WTC11 (cell line): Measurements from ENCODE around the gene SPATS2. TPM values are rescaled to one million over a fixed set of nuclear protein-coding genes. Genes with fewer than 3 reads are reported as not detected.
A peak's percentile ranks its signal among the peaks of the same experiment; 100 is the strongest.

ENCODE experiments used
- ATAC-seq: fragments of 200-7000 bp; cut with Tn5 transposase; 2 replicates; pipeline ENCODE4 v1.10.0; 2021; ENCODE audit warnings: mild to moderate bottlenecking, moderate library complexity
- CTCF ChIA-PET: fragments of 300-600 bp; sonication (Branson Sonifier 250); formaldehyde crosslinking; loops from one replicate; lab custom pipeline; 2021; ENCODE audit warnings: antibody characterized with exemption; lab: Charles Lee
- POLR2A ChIA-PET: fragments of 350-600 bp; sonication (Branson Sonifier 250); formaldehyde crosslinking; loops from one replicate; lab custom pipeline; 2021; ENCODE audit warnings: antibody characterized with exemption; lab: Charles Lee
- DNase-seq: peaks from one replicate; pipeline ENCODE4 v3.0.0; 2021; ENCODE audit warnings: low spot score
- H3K27ac Mint-ChIP-seq: 2 replicates; pipeline ENCODE4 v1.8.0; 2021; ENCODE audit warnings: mixed read lengths
- H3K27me3 Mint-ChIP-seq: 2 replicates; pipeline ENCODE4 v1.8.0; 2021; ENCODE audit warnings: low read depth, mild to moderate bottlenecking, moderate library complexity, mixed read lengths
- H3K36me3 Mint-ChIP-seq: 2 replicates; pipeline ENCODE4 v1.8.0; 2021; ENCODE audit warnings: mixed read lengths
- H3K4me1 Mint-ChIP-seq: 2 replicates; pipeline ENCODE4 v1.8.0; 2022; ENCODE audit warnings: mixed read lengths
- H3K4me3 Mint-ChIP-seq: 2 replicates; pipeline ENCODE4 v1.8.0; 2021; ENCODE audit warnings: mild to moderate bottlenecking, moderate library complexity, mixed read lengths
- H3K9me3 Mint-ChIP-seq: 2 replicates; pipeline ENCODE4 v1.8.0; 2021; ENCODE audit warnings: mixed read lengths
- CBFB ChIP-seq: sonication (generic); formaldehyde crosslinking; IDR thresholded peaks from 2 replicates; pipeline ENCODE4 v1.8.1; 2022; ENCODE audit warnings: mild to moderate bottlenecking, low read depth, missing genetic modification reagents
- CREB1 ChIP-seq: sonication (generic); formaldehyde crosslinking; IDR thresholded peaks from 2 replicates; pipeline ENCODE4 v1.8.0; 2023; ENCODE audit warnings: mild to moderate bottlenecking, missing genetic modification reagents
- FOXP1 ChIP-seq: sonication (generic); formaldehyde crosslinking; IDR thresholded peaks from 2 replicates; pipeline ENCODE4 v1.8.0; 2022; ENCODE audit warnings: missing genetic modification reagents, mild to moderate bottlenecking, moderate library complexity, borderline replicate concordance
- GTF2I ChIP-seq: fragments of 250-450 bp; sonication (Bioruptor Pico); conservative IDR thresholded peaks from 2 replicates; pipeline ENCODE4 v1.4.0; 2021; ENCODE audit warnings: mild to moderate bottlenecking
- KAT7 ChIP-seq: sonication (generic); formaldehyde crosslinking; IDR thresholded peaks from 2 replicates; pipeline ENCODE4 v1.8.1; 2023; ENCODE audit warnings: missing genetic modification reagents, mild to moderate bottlenecking, borderline replicate concordance
- TEAD1 ChIP-seq: sonication (generic); formaldehyde crosslinking; IDR thresholded peaks from 2 replicates; pipeline ENCODE4 v1.8.0; 2022; ENCODE audit warnings: mild to moderate bottlenecking, missing genetic modification reagents
- TP53 ChIP-seq: sonication (generic); formaldehyde crosslinking; IDR thresholded peaks from 2 replicates; pipeline ENCODE4 v1.8.1; 2023; ENCODE audit warnings: mild to moderate bottlenecking, missing genetic modification reagents
- ZNF138 ChIP-seq: sonication (generic); formaldehyde crosslinking; conservative IDR thresholded peaks from 2 replicates; pipeline ENCODE4 v1.8.1; 2022; ENCODE audit warnings: mild to moderate bottlenecking, moderate library complexity, missing genetic modification reagents
- ZNF219 ChIP-seq: sonication (generic); formaldehyde crosslinking; IDR thresholded peaks from 2 replicates; pipeline ENCODE4 v1.8.0; 2023; ENCODE audit warnings: missing genetic modification reagents, mild to moderate bottlenecking, borderline replicate concordance
- ZNF317 ChIP-seq: sonication (generic); formaldehyde crosslinking; IDR thresholded peaks from 2 replicates; pipeline ENCODE4 v1.8.1; 2023; ENCODE audit warnings: low read depth, mild to moderate bottlenecking, moderate library complexity, missing genetic modification reagents, borderline replicate concordance
- ZNF396 ChIP-seq: fragments of 250-450 bp; sonication (Bioruptor Pico); IDR thresholded peaks from 2 replicates; pipeline ENCODE4 v1.8.0; 2021; ENCODE audit warnings: mild to moderate bottlenecking, moderate library complexity, borderline replicate concordance
- total RNA-seq: library from RNA; stranded (reverse); gene quantifications from 3 replicates; pipeline ENCODE4 v1.2.3, GENCODE V29; 2021
- TF ChIP-seq, protein P1 (sequence below): sonication (generic); formaldehyde crosslinking; IDR thresholded peaks from 2 replicates; pipeline ENCODE4 v1.8.0; 2023; ENCODE audit warnings: missing genetic modification reagents, mild to moderate bottlenecking, borderline replicate concordance
- TF ChIP-seq, protein P2 (sequence below): sonication (generic); formaldehyde crosslinking; IDR thresholded peaks from 2 replicates; pipeline ENCODE4 v1.8.0; 2022; ENCODE audit warnings: missing genetic modification reagents
- TF ChIP-seq, protein P3 (sequence below): fragments of 250-450 bp; sonication (Bioruptor Pico); IDR thresholded peaks from 2 replicates; pipeline ENCODE4 v2.1.2; 2022; ENCODE audit warnings: mild to moderate bottlenecking, moderate library complexity
- TF ChIP-seq, protein P4 (sequence below): fragments of 200-600 bp; IDR thresholded peaks from 2 replicates; pipeline ENCODE4 v1.8.0; 2022; ENCODE audit warnings: antibody characterized with exemption
- TF ChIP-seq, protein P5 (sequence below): sonication (generic); formaldehyde crosslinking; IDR thresholded peaks from 2 replicates; pipeline ENCODE4 v1.8.0; 2023; ENCODE audit warnings: mild to moderate bottlenecking, missing genetic modification reagents
- TF ChIP-seq, protein P6 (sequence below): sonication (generic); formaldehyde crosslinking; IDR thresholded peaks from 2 replicates; pipeline ENCODE4 v1.8.0; 2022; ENCODE audit warnings: mild to moderate bottlenecking, missing genetic modification reagents

The SPATS2 gene
- total RNA-seq, 1 experiment from 2014 or later = 25.9 TPM

DNA sequence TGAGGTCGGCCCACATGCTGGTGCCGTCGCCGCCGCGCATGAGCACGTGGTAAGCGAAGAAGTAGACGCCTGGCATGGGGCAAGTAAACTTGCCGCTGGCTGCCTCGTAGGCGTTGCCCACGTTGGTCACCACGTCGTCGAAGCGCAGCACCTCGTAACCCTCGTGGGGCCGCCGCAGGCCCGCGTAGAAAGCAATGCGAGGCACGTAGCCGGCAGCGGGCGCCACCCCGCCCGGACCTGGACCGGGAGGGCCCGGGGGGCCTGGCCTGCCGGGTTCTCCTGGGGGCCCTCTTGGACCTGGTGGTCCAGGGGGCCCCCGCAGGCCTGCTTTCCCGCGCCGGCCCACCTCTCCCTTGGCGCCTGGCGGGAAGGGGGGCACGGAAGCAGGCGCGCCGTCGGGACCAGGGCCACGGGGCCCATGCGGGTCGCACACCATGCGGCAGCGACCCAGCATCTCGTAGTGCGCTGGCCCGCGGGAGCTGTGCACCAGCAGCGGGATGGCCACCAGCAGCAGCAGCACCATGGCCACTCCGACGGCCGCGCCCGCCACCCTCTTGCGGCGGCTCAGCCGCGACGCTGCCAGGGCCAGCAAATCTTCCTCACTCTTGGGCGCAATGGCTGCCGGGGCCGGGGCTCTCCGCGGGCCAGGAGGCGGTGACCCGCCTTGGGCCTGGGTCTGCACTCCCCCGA, 31.2 kb upstream of the SPATS2 start (continued):
- TF ChIP-seq, protein P1, sequence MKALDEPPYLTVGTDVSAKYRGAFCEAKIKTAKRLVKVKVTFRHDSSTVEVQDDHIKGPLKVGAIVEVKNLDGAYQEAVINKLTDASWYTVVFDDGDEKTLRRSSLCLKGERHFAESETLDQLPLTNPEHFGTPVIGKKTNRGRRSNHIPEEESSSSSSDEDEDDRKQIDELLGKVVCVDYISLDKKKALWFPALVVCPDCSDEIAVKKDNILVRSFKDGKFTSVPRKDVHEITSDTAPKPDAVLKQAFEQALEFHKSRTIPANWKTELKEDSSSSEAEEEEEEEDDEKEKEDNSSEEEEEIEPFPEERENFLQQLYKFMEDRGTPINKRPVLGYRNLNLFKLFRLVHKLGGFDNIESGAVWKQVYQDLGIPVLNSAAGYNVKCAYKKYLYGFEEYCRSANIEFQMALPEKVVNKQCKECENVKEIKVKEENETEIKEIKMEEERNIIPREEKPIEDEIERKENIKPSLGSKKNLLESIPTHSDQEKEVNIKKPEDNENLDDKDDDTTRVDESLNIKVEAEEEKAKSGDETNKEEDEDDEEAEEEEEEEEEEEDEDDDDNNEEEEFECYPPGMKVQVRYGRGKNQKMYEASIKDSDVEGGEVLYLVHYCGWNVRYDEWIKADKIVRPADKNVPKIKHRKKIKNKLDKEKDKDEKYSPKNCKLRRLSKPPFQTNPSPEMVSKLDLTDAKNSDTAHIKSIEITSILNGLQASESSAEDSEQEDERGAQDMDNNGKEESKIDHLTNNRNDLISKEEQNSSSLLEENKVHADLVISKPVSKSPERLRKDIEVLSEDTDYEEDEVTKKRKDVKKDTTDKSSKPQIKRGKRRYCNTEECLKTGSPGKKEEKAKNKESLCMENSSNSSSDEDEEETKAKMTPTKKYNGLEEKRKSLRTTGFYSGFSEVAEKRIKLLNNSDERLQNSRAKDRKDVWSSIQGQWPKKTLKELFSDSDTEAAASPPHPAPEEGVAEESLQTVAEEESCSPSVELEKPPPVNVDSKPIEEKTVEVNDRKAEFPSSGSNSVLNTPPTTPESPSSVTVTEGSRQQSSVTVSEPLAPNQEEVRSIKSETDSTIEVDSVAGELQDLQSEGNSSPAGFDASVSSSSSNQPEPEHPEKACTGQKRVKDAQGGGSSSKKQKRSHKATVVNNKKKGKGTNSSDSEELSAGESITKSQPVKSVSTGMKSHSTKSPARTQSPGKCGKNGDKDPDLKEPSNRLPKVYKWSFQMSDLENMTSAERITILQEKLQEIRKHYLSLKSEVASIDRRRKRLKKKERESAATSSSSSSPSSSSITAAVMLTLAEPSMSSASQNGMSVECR (CRISPR knock-in tag) = peak; percentile 10; the same call in 1 of the 2 replicates
- TF ChIP-seq ZNF317 (CRISPR knock-in tag) = no peak
- TF ChIP-seq ZNF396 (CRISPR knock-in tag) = no peak
- TF ChIP-seq ZNF138 (CRISPR knock-in tag) = peak; percentile 69; the same call in 1 of the 2 replicates
- TF ChIP-seq, protein P2, sequence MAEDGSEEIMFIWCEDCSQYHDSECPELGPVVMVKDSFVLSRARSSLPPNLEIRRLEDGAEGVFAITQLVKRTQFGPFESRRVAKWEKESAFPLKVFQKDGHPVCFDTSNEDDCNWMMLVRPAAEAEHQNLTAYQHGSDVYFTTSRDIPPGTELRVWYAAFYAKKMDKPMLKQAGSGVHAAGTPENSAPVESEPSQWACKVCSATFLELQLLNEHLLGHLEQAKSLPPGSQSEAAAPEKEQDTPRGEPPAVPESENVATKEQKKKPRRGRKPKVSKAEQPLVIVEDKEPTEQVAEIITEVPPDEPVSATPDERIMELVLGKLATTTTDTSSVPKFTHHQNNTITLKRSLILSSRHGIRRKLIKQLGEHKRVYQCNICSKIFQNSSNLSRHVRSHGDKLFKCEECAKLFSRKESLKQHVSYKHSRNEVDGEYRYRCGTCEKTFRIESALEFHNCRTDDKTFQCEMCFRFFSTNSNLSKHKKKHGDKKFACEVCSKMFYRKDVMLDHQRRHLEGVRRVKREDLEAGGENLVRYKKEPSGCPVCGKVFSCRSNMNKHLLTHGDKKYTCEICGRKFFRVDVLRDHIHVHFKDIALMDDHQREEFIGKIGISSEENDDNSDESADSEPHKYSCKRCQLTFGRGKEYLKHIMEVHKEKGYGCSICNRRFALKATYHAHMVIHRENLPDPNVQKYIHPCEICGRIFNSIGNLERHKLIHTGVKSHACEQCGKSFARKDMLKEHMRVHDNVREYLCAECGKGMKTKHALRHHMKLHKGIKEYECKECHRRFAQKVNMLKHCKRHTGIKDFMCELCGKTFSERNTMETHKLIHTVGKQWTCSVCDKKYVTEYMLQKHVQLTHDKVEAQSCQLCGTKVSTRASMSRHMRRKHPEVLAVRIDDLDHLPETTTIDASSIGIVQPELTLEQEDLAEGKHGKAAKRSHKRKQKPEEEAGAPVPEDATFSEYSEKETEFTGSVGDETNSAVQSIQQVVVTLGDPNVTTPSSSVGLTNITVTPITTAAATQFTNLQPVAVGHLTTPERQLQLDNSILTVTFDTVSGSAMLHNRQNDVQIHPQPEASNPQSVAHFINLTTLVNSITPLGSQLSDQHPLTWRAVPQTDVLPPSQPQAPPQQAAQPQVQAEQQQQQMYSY (CRISPR knock-in tag) = peak; percentile 33; the same call in 1 of the 2 replicates
- no peak for TF ChIP-seq ZNF219 (CRISPR knock-in tag)
- TF ChIP-seq FOXP1 (CRISPR knock-in tag) = peak; percentile 50; the same call in 1 of the 2 replicates
- TF ChIP-seq, protein P3, sequence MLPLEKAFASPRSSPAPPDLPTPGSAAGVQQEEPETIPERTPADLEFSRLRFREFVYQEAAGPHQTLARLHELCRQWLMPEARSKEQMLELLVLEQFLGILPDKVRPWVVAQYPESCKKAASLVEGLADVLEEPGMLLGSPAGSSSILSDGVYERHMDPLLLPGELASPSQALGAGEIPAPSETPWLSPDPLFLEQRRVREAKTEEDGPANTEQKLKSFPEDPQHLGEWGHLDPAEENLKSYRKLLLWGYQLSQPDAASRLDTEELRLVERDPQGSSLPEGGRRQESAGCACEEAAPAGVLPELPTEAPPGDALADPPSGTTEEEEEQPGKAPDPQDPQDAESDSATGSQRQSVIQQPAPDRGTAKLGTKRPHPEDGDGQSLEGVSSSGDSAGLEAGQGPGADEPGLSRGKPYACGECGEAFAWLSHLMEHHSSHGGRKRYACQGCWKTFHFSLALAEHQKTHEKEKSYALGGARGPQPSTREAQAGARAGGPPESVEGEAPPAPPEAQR = no peak
- peak; percentile 74; the same call in 1 of the 2 replicates for TF ChIP-seq TP53 (CRISPR knock-in tag)
- no peak for TF ChIP-seq KAT7
- TF ChIP-seq GTF2I (CRISPR knock-in tag) = no peak

DNA sequence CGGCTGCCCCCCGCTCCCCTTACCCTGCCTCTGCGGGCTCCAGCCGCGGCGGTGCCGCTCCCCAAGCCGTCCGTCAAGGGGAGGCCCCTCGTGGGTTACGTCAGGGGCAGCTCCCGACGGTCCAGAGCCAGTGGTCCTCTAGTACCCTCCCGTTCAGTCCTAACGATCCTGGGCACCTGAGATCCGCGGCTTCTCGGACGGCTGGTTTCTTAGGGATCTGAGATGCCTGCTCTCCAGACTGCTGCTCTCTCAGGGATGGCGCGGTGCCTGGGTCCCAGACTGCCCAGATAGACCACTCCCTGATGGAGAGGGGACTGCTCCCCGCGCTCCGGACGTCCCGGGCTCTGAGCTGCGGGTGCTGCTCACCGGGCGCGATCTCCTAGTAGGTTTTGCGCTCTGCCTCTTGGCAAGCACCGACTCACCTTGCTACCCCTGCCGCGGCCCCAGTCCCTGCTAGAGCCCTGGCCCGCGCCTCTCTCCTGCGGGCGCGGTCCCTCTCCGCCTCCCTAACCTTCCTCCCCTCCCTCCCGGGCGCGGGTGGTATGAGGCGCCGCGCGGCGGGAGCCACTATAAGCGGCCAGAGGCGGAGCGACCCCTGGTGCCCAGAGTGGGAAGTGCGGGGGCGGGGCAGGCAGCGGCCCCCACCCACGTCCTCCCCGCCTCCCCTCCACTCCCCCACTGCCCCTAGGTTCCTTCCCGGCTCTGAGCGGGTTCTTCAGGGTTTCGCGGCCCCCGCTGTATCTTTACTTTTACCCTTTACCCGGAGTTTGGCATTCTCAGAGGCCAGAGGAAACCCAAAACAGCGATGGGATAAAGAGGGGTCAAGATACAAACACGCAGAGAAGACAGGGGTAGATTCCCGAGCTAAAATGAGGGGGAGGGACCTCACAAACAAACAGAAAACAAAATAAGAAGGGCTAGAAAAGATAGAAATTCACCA, 30.3 kb upstream of the SPATS2 start, which contains the start of gene C1QL4:
TSS of gene C1QL4 (minus strand) at position 544 of the 940 bp plus-strand sequence. CDS start 711 bp downstream, outside the sequence.
- peak; percentile 93 for DNase-seq
- H3K27me3 Mint-ChIP-seq = peaks cover 99% of the 10 kb centered on the region
- H3K36me3 Mint-ChIP-seq = no peaks in the 10 kb centered on the region; the same call in 1 of the 2 replicates
- peak; percentile 55 for ATAC-seq
- H3K4me3 Mint-ChIP-seq = peak within 1 kb of the TSS; percentile 70
- H3K27ac Mint-ChIP-seq = no peak within 1 kb of the TSS
- no peaks in the 10 kb centered on the region for H3K9me3 Mint-ChIP-seq
- ChIA-PET POLR2A (interaction anchor here (1.1 to 2.1 kb wide), 2 partner anchors 11 to 30 kb away, joined by 3 to 8 read pairs; partner anchors contain the start of gene SPATS2), CTCF (interaction anchor here (0.5 to 6.1 kb wide), 12 partner anchors 11 to 340 kb away, joined by 3 to 112 read pairs (median 12); partner anchors contain the start of genes DNAJC22, PRPH, SPATS2 and TROAP)
- peaks cover 56% of the 10 kb centered on the region for H3K4me1 Mint-ChIP-seq
- TF ChIP-seq CREB1 (CRISPR knock-in tag) = no peak
- no peak for TF ChIP-seq CBFB
- TF ChIP-seq, protein P4, sequence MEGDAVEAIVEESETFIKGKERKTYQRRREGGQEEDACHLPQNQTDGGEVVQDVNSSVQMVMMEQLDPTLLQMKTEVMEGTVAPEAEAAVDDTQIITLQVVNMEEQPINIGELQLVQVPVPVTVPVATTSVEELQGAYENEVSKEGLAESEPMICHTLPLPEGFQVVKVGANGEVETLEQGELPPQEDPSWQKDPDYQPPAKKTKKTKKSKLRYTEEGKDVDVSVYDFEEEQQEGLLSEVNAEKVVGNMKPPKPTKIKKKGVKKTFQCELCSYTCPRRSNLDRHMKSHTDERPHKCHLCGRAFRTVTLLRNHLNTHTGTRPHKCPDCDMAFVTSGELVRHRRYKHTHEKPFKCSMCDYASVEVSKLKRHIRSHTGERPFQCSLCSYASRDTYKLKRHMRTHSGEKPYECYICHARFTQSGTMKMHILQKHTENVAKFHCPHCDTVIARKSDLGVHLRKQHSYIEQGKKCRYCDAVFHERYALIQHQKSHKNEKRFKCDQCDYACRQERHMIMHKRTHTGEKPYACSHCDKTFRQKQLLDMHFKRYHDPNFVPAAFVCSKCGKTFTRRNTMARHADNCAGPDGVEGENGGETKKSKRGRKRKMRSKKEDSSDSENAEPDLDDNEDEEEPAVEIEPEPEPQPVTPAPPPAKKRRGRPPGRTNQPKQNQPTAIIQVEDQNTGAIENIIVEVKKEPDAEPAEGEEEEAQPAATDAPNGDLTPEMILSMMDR = peak; percentile 97
- TF ChIP-seq, protein P5, sequence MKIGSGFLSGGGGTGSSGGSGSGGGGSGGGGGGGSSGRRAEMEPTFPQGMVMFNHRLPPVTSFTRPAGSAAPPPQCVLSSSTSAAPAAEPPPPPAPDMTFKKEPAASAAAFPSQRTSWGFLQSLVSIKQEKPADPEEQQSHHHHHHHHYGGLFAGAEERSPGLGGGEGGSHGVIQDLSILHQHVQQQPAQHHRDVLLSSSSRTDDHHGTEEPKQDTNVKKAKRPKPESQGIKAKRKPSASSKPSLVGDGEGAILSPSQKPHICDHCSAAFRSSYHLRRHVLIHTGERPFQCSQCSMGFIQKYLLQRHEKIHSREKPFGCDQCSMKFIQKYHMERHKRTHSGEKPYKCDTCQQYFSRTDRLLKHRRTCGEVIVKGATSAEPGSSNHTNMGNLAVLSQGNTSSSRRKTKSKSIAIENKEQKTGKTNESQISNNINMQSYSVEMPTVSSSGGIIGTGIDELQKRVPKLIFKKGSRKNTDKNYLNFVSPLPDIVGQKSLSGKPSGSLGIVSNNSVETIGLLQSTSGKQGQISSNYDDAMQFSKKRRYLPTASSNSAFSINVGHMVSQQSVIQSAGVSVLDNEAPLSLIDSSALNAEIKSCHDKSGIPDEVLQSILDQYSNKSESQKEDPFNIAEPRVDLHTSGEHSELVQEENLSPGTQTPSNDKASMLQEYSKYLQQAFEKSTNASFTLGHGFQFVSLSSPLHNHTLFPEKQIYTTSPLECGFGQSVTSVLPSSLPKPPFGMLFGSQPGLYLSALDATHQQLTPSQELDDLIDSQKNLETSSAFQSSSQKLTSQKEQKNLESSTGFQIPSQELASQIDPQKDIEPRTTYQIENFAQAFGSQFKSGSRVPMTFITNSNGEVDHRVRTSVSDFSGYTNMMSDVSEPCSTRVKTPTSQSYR (CRISPR knock-in tag) = no peak
- TF ChIP-seq, protein P6, sequence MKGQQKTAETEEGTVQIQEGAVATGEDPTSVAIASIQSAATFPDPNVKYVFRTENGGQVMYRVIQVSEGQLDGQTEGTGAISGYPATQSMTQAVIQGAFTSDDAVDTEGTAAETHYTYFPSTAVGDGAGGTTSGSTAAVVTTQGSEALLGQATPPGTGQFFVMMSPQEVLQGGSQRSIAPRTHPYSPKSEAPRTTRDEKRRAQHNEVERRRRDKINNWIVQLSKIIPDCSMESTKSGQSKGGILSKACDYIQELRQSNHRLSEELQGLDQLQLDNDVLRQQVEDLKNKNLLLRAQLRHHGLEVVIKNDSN (CRISPR knock-in tag) = no peak
- TF ChIP-seq TEAD1 (CRISPR knock-in tag) = 0 out of 2 replicates have a peak, but pooled peaks have one; percentile 45
